ENCODE data around the gene HDGFL1.

The HDGFL1 gene

GRCh38 chr6:22590423-22590822 lies 21.1 kb downstream of the HDGFL1 start:
- DNase-seq (ENCODE audit: low read depth) = no peak

GRCh38 chr6:22593895-22594294 lies 24.5 kb downstream of the HDGFL1 start:
- no peak for DNase-seq (ENCODE audit: low read depth)

- DNase-seq (ENCODE audit: low read depth) = no peak
These were observed 26.6 kb downstream of the HDGFL1 start for GRCh38 chr6:22596011-22596410.

DNA sequence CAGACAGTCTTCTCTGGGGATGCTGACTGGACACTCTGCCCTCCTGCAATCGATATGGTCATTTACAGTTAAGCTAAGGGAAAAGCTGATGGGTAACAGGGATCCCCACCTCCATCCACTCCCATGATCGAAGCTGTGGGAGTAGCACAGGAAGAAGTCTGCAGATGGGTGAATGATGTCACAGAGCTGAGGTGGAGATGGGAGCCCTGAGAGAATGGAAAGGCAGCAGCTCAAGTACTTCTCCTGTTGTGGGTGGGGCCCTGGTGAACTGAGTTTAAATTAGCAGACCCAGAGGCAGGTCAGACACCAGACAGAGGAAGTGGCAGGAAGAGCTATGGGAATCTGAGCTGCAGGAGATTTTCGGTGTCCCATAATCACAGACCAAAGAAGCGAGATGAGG lies 29.0 kb downstream of the HDGFL1 start:
- DNase-seq (ENCODE audit: low read depth) = no peak

DNA sequence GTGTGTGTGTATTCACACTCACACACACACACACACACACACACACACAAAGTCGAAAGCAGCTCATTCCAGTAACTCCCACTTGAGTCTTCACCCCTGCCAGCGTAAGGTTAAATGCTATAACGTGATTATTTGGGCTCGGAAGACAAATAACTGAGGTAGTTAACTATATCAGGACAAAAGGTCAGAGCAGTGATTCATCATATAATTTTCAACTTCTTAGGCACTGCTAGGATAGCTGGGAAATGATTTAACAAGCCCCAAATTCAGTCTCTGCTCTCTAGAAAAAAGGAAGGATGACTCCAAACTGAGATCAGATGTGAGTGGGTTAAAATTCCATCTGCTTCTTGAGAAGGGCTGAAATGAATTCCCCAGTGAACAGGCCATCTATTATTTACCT lies 30.7 kb downstream of the HDGFL1 start:
- DNase-seq (ENCODE audit: low read depth) = no peak

- no peak for DNase-seq (ENCODE audit: low read depth)
These were observed 32.6 kb downstream of the HDGFL1 start for GRCh38 chr6:22601984-22602383.

GRCh38 chr6:22605736-22606135 lies 36.4 kb downstream of the HDGFL1 start:
- no peak for DNase-seq (ENCODE audit: low read depth)

- no peak for DNase-seq (ENCODE audit: low read depth)
These were observed 40.8 kb downstream of the HDGFL1 start for GRCh38 chr6:22610127-22610526.

- DNase-seq (ENCODE audit: low read depth) = no peak
These were observed 42.9 kb downstream of the HDGFL1 start for GRCh38 chr6:22612236-22612635.

DNA sequence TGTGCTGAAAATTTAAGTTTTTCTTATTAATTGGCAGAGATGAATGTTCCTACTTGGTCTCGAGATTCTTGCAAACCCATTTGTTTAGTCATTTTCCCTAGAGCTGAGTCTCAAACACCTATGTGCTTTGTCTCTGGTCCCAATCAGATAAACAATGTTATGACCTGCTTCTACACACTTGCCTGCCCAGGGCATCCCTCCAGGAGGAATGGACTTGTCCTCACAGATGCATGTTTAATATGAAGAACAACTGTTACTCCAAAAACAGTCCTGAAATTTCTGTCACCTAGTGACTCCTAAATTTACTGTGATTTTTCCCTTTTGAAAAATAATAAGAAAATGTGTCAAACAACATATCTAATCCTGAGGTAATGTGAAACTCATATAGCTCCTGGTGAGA lies 43.7 kb downstream of the HDGFL1 start:
- DNase-seq (ENCODE audit: low read depth) = no peak

DNA sequence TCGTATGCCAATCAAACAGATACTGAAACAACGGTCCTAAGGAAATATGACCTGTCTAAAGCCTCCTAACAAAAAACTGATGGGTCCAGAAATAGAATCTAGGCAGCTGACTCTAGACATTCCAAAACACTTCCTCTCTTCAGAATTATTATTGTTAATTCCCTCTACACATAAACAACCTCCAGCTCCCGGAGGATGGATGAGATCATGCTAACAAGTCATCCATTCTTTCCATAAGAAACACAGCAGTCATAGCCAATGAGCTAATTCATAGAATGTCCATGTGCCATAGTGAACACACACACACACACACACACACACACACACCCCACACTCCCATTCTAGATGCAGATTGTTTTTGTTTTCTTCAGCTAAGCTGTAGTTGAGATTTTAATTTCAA lies 44.3 kb downstream of the HDGFL1 start:
- no peak for DNase-seq (ENCODE audit: low read depth)

DNA sequence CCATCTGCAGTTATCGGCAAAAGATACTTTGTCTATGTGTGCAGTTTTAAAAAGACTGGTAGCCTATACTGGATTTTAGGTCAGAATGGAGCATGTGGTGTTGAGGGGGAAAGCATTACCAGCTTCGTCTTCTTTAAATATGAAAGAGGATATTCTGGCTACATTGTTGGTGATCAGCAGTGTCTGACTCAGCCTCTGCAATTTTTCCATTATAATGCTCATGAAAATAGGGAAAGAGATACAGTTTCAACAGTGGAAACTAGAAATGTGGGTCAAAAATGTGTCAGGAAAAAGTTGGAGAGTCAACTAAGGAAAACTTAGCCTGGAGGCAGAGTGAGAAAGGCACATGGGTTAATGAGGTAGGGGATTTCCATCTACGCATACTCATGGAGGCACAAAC lies 45.2 kb downstream of the HDGFL1 start:
- no peak for DNase-seq (ENCODE audit: low read depth)

DNA sequence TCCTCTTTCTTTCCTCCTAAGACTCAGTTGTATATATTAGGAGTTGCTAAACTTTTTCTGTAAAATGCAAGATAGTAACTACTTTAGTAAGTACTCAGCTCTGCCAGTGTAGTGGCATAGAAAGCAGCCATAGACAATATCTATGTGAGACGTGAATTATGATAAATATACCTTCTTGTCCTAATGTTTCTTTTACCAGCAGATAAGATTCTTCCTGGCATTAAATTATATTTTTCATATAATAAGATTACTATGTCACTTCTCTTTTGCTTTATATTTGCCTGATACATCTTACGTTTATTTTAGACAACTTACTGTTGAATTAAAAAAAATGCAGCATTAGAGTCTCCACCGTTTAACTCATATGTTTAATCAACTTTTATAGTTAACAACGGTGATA lies 51.7 kb downstream of the HDGFL1 start:
- DNase-seq (ENCODE audit: low read depth) = no peak
